HL-60/S4 treated with phorbol 12-myristate 13-acetate at 8.2 ng/mL for 4 days and 3 days (cell line): ENCODE data around the gene CNR1.
"Not testable (repeated sequence)": the region's sequence is repeated elsewhere in the genome, so short reads cannot be mapped to it uniquely, and the experiment has no call there.

Experiments
- in situ Hi-C: fragments of 300-500 bp; cut with MboI; formaldehyde crosslinking; loops from 2 replicates; pipeline ENCODE4 v1.15.0; 2022; ENCODE audit warnings: low sequenced_read_pairs

Gene CNR1

GRCh38 chr6:88165844-88166492 lies at the start of gene CNR1:
TSS of gene CNR1 (minus strand) at chr6:88166347. CDS start at chr6:88145274, 21,073 bp downstream.
- in situ Hi-C loops, result no loop called here

- in situ Hi-C loops, result no loop called here
Measured at GRCh38 chr6:88211446-88211845, 45.3 kb upstream of the CNR1 start.

- in situ Hi-C loops, result no loop called here
Measured at GRCh38 chr6:88209301-88209700, 43.2 kb upstream of the CNR1 start.

GRCh38 chr6:88208726-88209125 lies 42.6 kb upstream of the CNR1 start:
- in situ Hi-C loops, result no loop called here

GRCh38 chr6:88201734-88202133 lies 35.6 kb upstream of the CNR1 start:
- in situ Hi-C loops, result not testable (repeated sequence)

- in situ Hi-C loops, result no loop called here
Measured at GRCh38 chr6:88184921-88185320, 18.8 kb upstream of the CNR1 start.

- in situ Hi-C loops, result no loop called here
Measured at GRCh38 chr6:88183471-88183870, 17.3 kb upstream of the CNR1 start.

GRCh38 chr6:88179692-88180091 lies 13.5 kb upstream of the CNR1 start:
- in situ Hi-C loops, result no loop called here

- in situ Hi-C loops, result no loop called here
Measured at GRCh38 chr6:88177961-88178464, 11.9 kb upstream of the CNR1 start.

- in situ Hi-C loops, result no loop called here
Measured at GRCh38 chr6:88174906-88175305, 8.8 kb upstream of the CNR1 start.

- in situ Hi-C loops, result no loop called here
Measured at GRCh38 chr6:88171312-88171711, 5.2 kb upstream of the CNR1 start.

GRCh38 chr6:88168362-88168761 lies 2.2 kb upstream of the CNR1 start:
- in situ Hi-C loops, result no loop called here

- in situ Hi-C loops, result no loop called here
Measured at GRCh38 chr6:88167352-88167937, 1.3 kb upstream of the CNR1 start.

- in situ Hi-C loops, result no loop called here
Measured at GRCh38 chr6:88166493-88167351, 575 bp upstream of the CNR1 start.

- in situ Hi-C loops, result no loop called here
Measured at GRCh38 chr6:88165087-88165843, 882 bp downstream of the CNR1 start.

- in situ Hi-C loops, result no loop called here
Measured at GRCh38 chr6:88164061-88164460, 2.1 kb downstream of the CNR1 start.

GRCh38 chr6:88163616-88164015 lies 2.5 kb downstream of the CNR1 start:
- in situ Hi-C loops, result no loop called here

GRCh38 chr6:88161940-88162339 lies 4.2 kb downstream of the CNR1 start:
- in situ Hi-C loops, result no loop called here

- in situ Hi-C loops, result no loop called here
Measured at GRCh38 chr6:88157106-88157505, 9.0 kb downstream of the CNR1 start.

GRCh38 chr6:88145298-88145963 lies 20.7 kb downstream of the CNR1 start:
- in situ Hi-C loops, result no loop called here
